Esophagus muscularis mucosa (tissue), 4 donors: Measurements from ENCODE around the gene LASP1. TPM values are rescaled to one million over a fixed set of nuclear protein-coding genes. Genes with fewer than 3 reads are reported as not detected.

Source experiments
- DNase-seq: peaks from one replicate; pipeline ENCODE4 v3.0.0-alpha.2; 2017; ENCODE audit errors: extremely low spot score
- H3K27ac ChIP-seq, 4 donors: fragments of 200-600 bp; sonication (generic); replicated peaks in 1 of 4; 1 replicate in 3 of 4; 2 replicates in 1 of 4; pipeline ENCODE4 v1.5.1; 2016 to 2019; ENCODE audit warnings: mild to moderate bottlenecking in 1 of 4
- H3K27me3 ChIP-seq, 4 donors: fragments of 200-600 bp; sonication (generic); one replicate each; pipeline versions ENCODE4 v1.5.1 to v1.6.0; 2016 to 2019
- H3K36me3 ChIP-seq, 4 donors: fragments of 200-600 bp; sonication (generic); one replicate each; pipeline ENCODE4 v1.5.1; 2016 to 2019
- H3K4me1 ChIP-seq, 4 donors: fragments of 200-600 bp; sonication (generic); one replicate each; pipeline ENCODE4 v1.5.1; 2016 to 2019
- H3K4me3 ChIP-seq, 4 donors: fragments of 200-600 bp; sonication (generic); 1 replicate in 2 of 4; 2 replicates in 2 of 4; pipeline ENCODE4 v1.5.1; 2016 to 2019; ENCODE audit warnings: mild to moderate bottlenecking in 4 of 4, moderate library complexity in 1 of 4
- H3K9me3 ChIP-seq, 4 donors: fragments of 200-600 bp; sonication (generic); 1 replicate in 3 of 4; 2 replicates in 1 of 4; pipeline ENCODE4 v1.5.1; 2016 to 2019
- CTCF ChIP-seq, 3 experiments: fragments of 200-600 bp in 2 of 3; fragments of 450-650 bp in 1 of 3; sonication (generic) in 2 of 3; IDR thresholded peaks; one replicate each; pipeline ENCODE4 v1.5.1; 2017 to 2019; ENCODE audit warnings: antibody characterized with exemption in 3 of 3, mild to moderate bottlenecking in 2 of 3, moderate library complexity in 1 of 3
- EP300 ChIP-seq: sonication (generic); formaldehyde crosslinking; IDR thresholded peaks from one replicate; pipeline ENCODE4 v1.6.1; 2017; ENCODE audit warnings: antibody characterized with exemption
- POLR2A ChIP-seq: fragments of 450-650 bp; IDR thresholded peaks from one replicate; pipeline ENCODE4 v1.6.1; 2017; ENCODE audit warnings: antibody characterized with exemption, moderate library complexity, mild to moderate bottlenecking, low read depth
- POLR2AphosphoS5 ChIP-seq, 2 donors: sonication (generic); formaldehyde crosslinking; IDR thresholded peaks; one replicate each; pipeline ENCODE4 v1.6.1; 2017; ENCODE audit warnings: antibody characterized with exemption in 2 of 2
- WGBS: methylation state at CpG from one replicate; pipeline ENCODE4 v1.1.5; 2018; 5-methylcytosine and 5-hydroxymethylcytosine counted together
- intact Hi-C: fragments of 100-400 bp; cut with DNase I; formaldehyde crosslinking; loops from one replicate; pipeline ENCODE4 v1.15.1; 2023
- total RNA-seq, 4 donors: library from RNA; depleted of rRNA; stranded (reverse); fragments of >200 nt; gene quantifications; one replicate each; pipeline versions ENCODE4 v1.1.0 to v1.2.1, GENCODE V29; 2016

LASP1 gene
- total RNA-seq, 4 donors from 2014 or later = 46.9 to 102 (median 74.7) TPM

GRCh38 chr17:38917259-38917658, 47.4 kb downstream of the LASP1 start:
- TF ChIP-seq POLR2AphosphoS5 (IDR thresholded peaks at IDR 0.05) (no peak), CTCF (IDR thresholded peaks at IDR 0.05) (no peak), EP300 (no peak), POLR2A (no peak)
- intact Hi-C loops = no loop called here
- WGBS = 80% methylated on average over 3 of the region's 3 CpGs
- Histone ChIP-seq H3K4me1 (peaks cover 42 to 71% (median 51%) of the 10 kb centered on the region in 4 donors), H3K4me3 (no peak overlapping the region), H3K36me3 (peaks cover 32 to 73% (median 71%) of the 10 kb centered on the region in 4 donors), H3K27me3 (no peaks in the 10 kb centered on the region), H3K9me3 (no peaks in the 10 kb centered on the region), H3K27ac (no peak overlapping the region)
- DNase-seq = no peak

GRCh38 chr17:38918129-38918913, 48.5 kb downstream of the LASP1 start:
- H3K9me3 ChIP-seq = no peaks in the 10 kb centered on the region
- H3K4me1 ChIP-seq = peaks cover 42 to 71% (median 51%) of the 10 kb centered on the region in 4 donors
- peak overlapping the region in 2 of 4 donors; percentile 1 to 76 for H3K27ac ChIP-seq
- H3K4me3 ChIP-seq = no peak overlapping the region
- H3K27me3 ChIP-seq = no peaks in the 10 kb centered on the region
- WGBS = 75% methylated on average over 33 of the region's 37 CpGs
- no peak for DNase-seq
- no peak for TF ChIP-seq EP300
- TF ChIP-seq POLR2AphosphoS5 (IDR thresholded peaks at IDR 0.05) = no peak
- no peak for TF ChIP-seq CTCF (IDR thresholded peaks at IDR 0.05)
- TF ChIP-seq POLR2A = no peak
- peaks cover 32 to 71% (median 69%) of the 10 kb centered on the region in 4 donors for H3K36me3 ChIP-seq
- intact Hi-C loops = no loop called here

- Histone ChIP-seq H3K4me1 (peaks cover 44 to 71% (median 53%) of the 10 kb centered on the region in 4 donors), H3K36me3 (peaks cover 32 to 66% (median 65%) of the 10 kb centered on the region in 4 donors)
Measured at GRCh38 chr17:38918916-38919315, 49.1 kb downstream of the LASP1 start.

GRCh38 chr17:38919316-38920078, 49.6 kb downstream of the LASP1 start:
- H3K36me3 ChIP-seq = peaks cover 29 to 60% (median 59%) of the 10 kb centered on the region in 4 donors
- TF ChIP-seq POLR2A (no peak), CTCF (IDR thresholded peaks at IDR 0.05) (no peak), EP300 (no peak), POLR2AphosphoS5 (IDR thresholded peaks at IDR 0.05) (no peak)
- H3K9me3 ChIP-seq = no peaks in the 10 kb centered on the region
- H3K4me3 ChIP-seq = no peak overlapping the region
- DNase-seq = no peak
- H3K4me1 ChIP-seq = peaks cover 46 to 66% (median 53%) of the 10 kb centered on the region in 4 donors
- 97% methylated on average over 14 of the region's 16 CpGs for WGBS
- H3K27ac ChIP-seq = peak overlapping the region; percentile 1 to 79 (median 76)
- intact Hi-C loops = no loop called here
- H3K27me3 ChIP-seq = no peaks in the 10 kb centered on the region

More at GRCh38 chr17:38918916-38919315, 49.1 kb downstream of the LASP1 start:
- Histone ChIP-seq H3K27me3 (no peaks in the 10 kb centered on the region), H3K9me3 (no peaks in the 10 kb centered on the region), H3K27ac (peak overlapping the region in 3 of 4 donors; percentile 1 to 76 (median 1)), H3K4me3 (no peak overlapping the region)
- WGBS = 87% methylated on average over 5 of the region's 5 CpGs
- no peak for DNase-seq
- intact Hi-C loops = no loop called here
- TF ChIP-seq POLR2AphosphoS5 (IDR thresholded peaks at IDR 0.05) (no peak), EP300 (no peak), POLR2A (no peak), CTCF (IDR thresholded peaks at IDR 0.05) (no peak)
